ENCODE data around the gene BPIFB3. TPM values are rescaled to one million over a fixed set of nuclear protein-coding genes. Genes with fewer than 3 reads are reported as not detected.

Gene BPIFB3, protein sequence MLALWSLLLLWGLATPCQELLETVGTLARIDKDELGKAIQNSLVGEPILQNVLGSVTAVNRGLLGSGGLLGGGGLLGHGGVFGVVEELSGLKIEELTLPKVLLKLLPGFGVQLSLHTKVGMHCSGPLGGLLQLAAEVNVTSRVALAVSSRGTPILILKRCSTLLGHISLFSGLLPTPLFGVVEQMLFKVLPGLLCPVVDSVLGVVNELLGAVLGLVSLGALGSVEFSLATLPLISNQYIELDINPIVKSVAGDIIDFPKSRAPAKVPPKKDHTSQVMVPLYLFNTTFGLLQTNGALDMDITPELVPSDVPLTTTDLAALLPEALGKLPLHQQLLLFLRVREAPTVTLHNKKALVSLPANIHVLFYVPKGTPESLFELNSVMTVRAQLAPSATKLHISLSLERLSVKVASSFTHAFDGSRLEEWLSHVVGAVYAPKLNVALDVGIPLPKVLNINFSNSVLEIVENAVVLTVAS
- total RNA-seq = not detected in 2 replicates

DNA sequence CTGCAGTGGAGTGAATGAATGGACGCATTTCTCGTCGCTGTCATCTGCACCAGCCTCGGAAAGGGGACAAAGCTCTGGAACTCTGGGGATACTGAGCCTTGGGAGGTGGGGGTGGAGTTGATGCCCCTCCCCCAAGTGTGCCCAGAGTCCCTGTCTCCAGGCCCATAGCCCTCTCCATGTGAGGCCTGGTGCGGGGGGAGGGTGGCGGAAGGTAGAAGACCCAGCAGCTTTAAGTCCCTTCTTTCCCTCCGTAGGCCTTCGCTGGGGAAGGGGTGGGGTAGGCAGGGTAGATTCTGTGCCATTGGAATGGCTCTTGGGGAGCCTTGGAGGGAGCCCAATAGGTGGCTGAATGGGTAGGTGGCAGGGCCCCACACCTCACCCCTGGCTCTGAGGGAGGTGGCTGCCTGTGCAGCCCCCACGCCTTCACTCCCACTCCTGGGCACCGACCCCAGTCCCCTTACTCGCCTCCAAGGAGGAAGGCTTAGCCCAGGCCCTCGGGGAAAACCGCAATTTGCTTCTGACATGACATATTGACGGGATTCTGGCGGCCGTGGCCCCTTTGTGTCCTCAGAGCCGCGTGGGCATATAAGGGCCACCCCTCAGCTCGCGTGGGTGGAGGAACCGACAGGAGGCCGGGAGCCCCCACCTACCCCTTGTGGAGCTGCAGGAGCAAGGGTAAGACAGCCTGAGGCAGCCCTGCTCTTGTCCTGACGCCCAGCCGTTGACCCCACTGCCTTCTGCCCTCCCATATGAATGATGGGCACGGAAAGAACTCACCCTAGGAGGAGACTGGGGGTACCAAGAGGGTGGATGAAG lies at the start of gene BPIFB3:
BPIFB3 (plus strand) TSS at position 613 of the 816 bp plus-strand sequence. CDS start 1,533 bp downstream, outside the sequence.

DNA sequence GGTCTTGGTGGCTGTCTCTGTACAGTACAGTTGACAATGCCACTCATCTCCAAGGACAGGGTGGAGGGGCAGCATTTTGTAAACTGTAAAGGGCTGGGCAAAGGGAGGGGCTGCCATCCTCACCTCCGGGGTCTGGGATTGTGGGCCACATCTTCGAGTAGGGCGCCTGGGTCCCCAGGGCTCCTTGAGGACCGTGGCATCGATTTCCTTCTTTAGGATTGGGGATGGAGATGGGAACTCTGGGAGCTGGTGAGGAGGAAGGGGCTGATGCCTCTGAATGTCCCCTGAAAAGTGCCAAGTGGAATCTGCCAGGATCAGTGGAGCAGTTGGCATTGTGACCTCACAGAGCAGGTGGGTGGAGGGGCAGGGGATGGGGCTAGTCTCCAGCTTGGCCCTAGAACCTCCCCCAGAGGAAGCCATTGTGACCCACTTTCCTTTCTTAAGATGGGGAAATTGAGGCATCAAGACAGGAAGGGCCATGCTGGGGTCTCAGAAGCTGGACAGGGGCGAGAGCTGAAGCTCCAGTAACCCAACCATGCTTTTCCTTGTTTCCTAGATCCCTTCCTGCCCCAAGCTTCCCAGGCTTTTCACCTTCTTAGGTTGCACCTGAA lies 49.5 kb upstream of the BPIFB3 start, which contains the start of gene SUN5:
SUN5 (minus strand) TSS at position 293 of the 611 bp plus-strand sequence; CDS start at position 200, 93 bp downstream.

DNA sequence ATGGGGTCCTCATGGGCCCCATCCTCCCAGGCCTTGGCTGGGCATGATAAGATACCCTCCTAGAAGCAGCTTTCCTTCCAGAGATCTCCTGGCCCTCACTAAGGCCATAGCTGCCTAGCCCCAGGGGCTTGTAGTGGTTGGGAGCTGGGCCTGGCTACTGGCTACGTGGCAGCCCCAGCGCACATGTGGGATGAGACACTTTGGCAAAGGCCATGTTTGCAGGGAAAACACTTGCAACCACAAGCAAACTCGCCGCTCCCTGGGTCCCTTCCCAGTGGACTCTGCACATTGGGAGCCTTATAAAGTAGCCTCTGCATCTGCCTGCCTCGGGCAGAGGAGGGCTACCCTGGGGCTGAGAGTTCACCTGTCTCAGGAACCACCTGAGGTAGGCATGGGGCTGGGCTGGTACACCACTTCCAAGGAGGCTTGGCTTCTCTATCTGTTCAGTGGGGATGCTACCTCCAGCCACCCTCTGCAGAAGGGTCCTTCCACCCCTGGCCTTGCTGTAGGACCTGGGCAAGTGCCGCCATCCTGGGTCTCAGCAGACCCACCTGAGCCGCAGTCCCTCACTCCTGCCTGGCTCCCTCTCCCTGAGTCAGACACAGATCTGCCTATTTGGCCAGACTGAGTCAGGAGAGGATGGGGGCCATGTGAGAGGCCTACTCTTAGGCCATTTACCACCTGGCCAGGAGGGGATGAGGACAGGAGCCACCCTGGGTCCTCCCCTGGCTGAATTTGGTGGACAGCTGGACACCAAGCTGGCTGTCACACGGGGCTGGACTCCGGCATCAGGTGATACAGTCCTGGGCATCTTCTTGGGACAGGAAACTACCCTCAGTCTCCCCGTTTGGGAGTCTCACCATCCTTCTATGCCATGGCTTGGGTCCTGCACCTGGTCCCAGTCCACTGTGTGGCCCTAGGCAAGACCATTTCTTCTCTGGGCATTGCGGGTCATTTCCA lies 46.0 kb upstream of the BPIFB3 start, which contains the start of gene BPIFB2:
BPIFB2 (plus strand) TSS at position 329 of the 960 bp plus-strand sequence. CDS start 871 bp downstream, outside the sequence.

DNA sequence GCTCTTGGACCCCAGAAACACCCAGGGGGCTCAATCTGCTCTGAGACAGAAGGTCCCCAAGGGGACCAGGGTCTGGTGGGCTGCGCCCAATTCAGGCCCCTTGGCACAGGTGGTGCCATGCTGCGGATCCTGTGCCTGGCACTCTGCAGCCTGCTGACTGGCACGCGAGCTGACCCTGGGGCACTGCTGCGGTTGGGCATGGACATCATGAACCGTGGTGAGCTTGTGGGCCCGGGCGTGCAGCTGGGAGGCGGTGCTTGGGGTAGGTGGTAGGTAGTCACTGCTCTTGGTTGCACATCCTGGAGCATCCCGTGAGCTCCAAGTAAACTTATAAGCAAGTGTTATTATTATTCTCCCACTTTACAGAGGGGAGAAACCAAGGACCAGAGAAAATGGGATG lies 22.2 kb upstream of the BPIFB3 start, which contains the start of gene BPIFB6:
BPIFB6 (plus strand) TSS at position 118 of the 400 bp plus-strand sequence; CDS start at position 118, 0 bp downstream.

DNA sequence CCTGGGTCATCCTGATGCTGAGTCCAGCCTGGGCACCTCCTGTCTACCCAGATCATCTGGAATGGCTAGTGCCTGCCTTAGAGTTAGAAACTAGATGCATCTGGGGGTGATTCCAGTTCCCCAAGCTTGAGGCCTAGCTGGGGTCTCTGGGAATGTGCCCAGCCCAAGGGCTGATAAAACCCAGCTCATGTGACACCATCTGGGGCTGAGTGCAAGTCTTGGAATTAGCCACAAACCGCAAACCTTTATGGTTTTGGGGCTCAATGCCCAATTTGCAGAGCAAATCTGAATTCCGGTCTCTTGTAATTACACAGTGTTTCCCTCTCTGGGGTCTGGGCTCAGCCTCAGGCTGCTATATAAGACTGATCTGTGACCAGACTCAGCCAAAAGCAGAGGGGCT lies 25.6 kb downstream of the BPIFB3 start, which contains the start of gene BPIFB4:
BPIFB4 (plus strand) TSS at position 385 of the 400 bp plus-strand sequence. CDS start 1,884 bp downstream, outside the sequence.

Other genes with a start within 250 kb of the BPIFB3 start
- 106 and 169 TPM in 2 replicates for gene MAPRE1, start 233.9 kb upstream of the BPIFB3 start, total RNA-seq
- under 0.01 and 0.14 TPM in 2 replicates for gene EFCAB8, start 195.0 kb upstream of the BPIFB3 start, total RNA-seq
- not detected in 2 replicates for gene SUN5, start 49.5 kb upstream of the BPIFB3 start, total RNA-seq
- not detected in 2 replicates for gene BPIFB2, start 46.2 kb upstream of the BPIFB3 start, total RNA-seq
- not detected in 2 replicates for gene BPIFB6, start 22.3 kb upstream of the BPIFB3 start, total RNA-seq
- gene BPIFB4, start 25.7 kb downstream of the BPIFB3 start, total RNA-seq = not detected in 2 replicates
- gene BPIFA2, start 114.3 kb downstream of the BPIFB3 start, total RNA-seq = not detected in 2 replicates
- not detected in 2 replicates for gene BPIFA3, start 163.4 kb downstream of the BPIFB3 start, total RNA-seq
- not detected in 2 replicates for gene BPIFA1, start 182.1 kb downstream of the BPIFB3 start, total RNA-seq
- gene BPIFB1, start 229.3 kb downstream of the BPIFB3 start, total RNA-seq = not detected in 2 replicates